Glomerular visceral epithelial cell (primary cell): ENCODE measurements around the gene SPSB2.

ENCODE experiments used
- DNase-seq: peaks from one replicate; pipeline ENCODE4 v3.0.0-alpha.2; 2016; ENCODE audit errors: extremely low spot score

SPSB2 gene

GRCh38 chr12:6851153-6851920 lies 21.8 kb downstream of the SPSB2 start, which contains the start of gene CDCA3:
CDCA3 (minus strand) TSS chr12:6851286; CDS start chr12:6850952, 334 bp downstream.
- peak; percentile 97 for DNase-seq

GRCh38 chr12:6850796-6851152 lies 22.3 kb downstream of the SPSB2 start:
- DNase-seq = no peak

GRCh38 chr12:6849976-6850560 lies 23.0 kb downstream of the SPSB2 start:
- DNase-seq = no peak

- no peak for DNase-seq
These were observed 23.7 kb downstream of the SPSB2 start for GRCh38 chr12:6849427-6849826.

- no peak for DNase-seq
These were observed 25.4 kb downstream of the SPSB2 start for GRCh38 chr12:6847676-6848075.

- DNase-seq = no peak
These were observed 26.7 kb downstream of the SPSB2 start for GRCh38 chr12:6846316-6846869.

GRCh38 chr12:6845395-6845794 lies 27.7 kb downstream of the SPSB2 start:
- DNase-seq = no peak

GRCh38 chr12:6843118-6843902 lies 29.8 kb downstream of the SPSB2 start:
- DNase-seq = no peak

GRCh38 chr12:6842075-6842474 lies 31.0 kb downstream of the SPSB2 start:
- no peak for DNase-seq

GRCh38 chr12:6840761-6841515 lies 32.2 kb downstream of the SPSB2 start, which contains the start of gene GNB3:
GNB3 (plus strand) TSS chr12:6840925; CDS start chr12:6841288, 363 bp downstream.
- no peak for DNase-seq

- no peak for DNase-seq
These were observed 32.8 kb downstream of the SPSB2 start for GRCh38 chr12:6840330-6840729.

GRCh38 chr12:6839482-6840201 lies 33.5 kb downstream of the SPSB2 start:
- no peak for DNase-seq

GRCh38 chr12:6838854-6839253 lies 34.2 kb downstream of the SPSB2 start:
- DNase-seq = no peak

- DNase-seq = no peak
These were observed 35.6 kb downstream of the SPSB2 start for GRCh38 chr12:6837370-6838060.

- DNase-seq = no peak
These were observed 36.3 kb downstream of the SPSB2 start for GRCh38 chr12:6836851-6837250.

GRCh38 chr12:6834873-6835272 lies 38.2 kb downstream of the SPSB2 start:
- no peak for DNase-seq

- no peak for DNase-seq
These were observed 38.8 kb downstream of the SPSB2 start for GRCh38 chr12:6834254-6834653.

- DNase-seq = no peak
These were observed 39.8 kb downstream of the SPSB2 start for GRCh38 chr12:6833189-6833890.

GRCh38 chr12:6832125-6832524 lies 41.0 kb downstream of the SPSB2 start:
- DNase-seq = no peak
